IgD-negative memory B cell (primary cell): ENCODE data around the gene SERPINF2. TPM values are rescaled to one million over a fixed set of nuclear protein-coding genes. Genes with fewer than 3 reads are reported as not detected.
A peak's percentile ranks its signal among the peaks of the same experiment; 100 is the strongest.
"Not testable (repeated sequence)": the region's sequence is repeated elsewhere in the genome, so short reads cannot be mapped to it uniquely, and the experiment has no call there.

Experiments used
- H3K27ac Mint-ChIP-seq, 3 donors: one replicate each; pipeline ENCODE4 v1.8.0; 2020 to 2022; ENCODE audit warnings: mild to moderate bottlenecking in 3 of 3, mixed read lengths in 3 of 3, moderate library complexity in 1 of 3
- H3K27me3 Mint-ChIP-seq: one replicate; pipeline ENCODE4 v1.8.0; 2021; ENCODE audit warnings: mixed read lengths
- H3K36me3 Mint-ChIP-seq: one replicate; pipeline ENCODE4 v1.8.0; 2020; ENCODE audit warnings: mild to moderate bottlenecking, mixed read lengths
- H3K4me1 Mint-ChIP-seq, 3 donors: one replicate each; pipeline ENCODE4 v1.8.0; 2020 to 2022; ENCODE audit warnings: mixed read lengths in 3 of 3, mild to moderate bottlenecking in 1 of 3
- H3K4me3 Mint-ChIP-seq, 4 donors: one replicate each; pipeline ENCODE4 v1.8.0; 2020 to 2022; ENCODE audit warnings: mild to moderate bottlenecking in 4 of 4, mixed read lengths in 4 of 4, moderate library complexity in 3 of 4
- H3K9me3 Mint-ChIP-seq, 3 donors: one replicate each; pipeline ENCODE4 v1.8.0; 2020 to 2021; ENCODE audit warnings: mixed read lengths in 3 of 3, mild to moderate bottlenecking in 1 of 3
- polyA plus RNA-seq: library from polyadenylated mRNA; unstranded; fragments of 300-500 nt; fragmentation: Illumina TruSeq; gene quantifications from one replicate; pipeline ENCODE4 v1.2.3, GENCODE V29; 2021

The SERPINF2 gene
- polyA plus RNA-seq, 1 donor from 2014 or later = 1.2 TPM

GRCh38 chr17:1713160-1713877 is 29.4 kb upstream of the SERPINF2 start:
- Mint-ChIP-seq H3K4me1 (peaks cover 13 to 22% (median 13%) of the 10 kb centered on the region in 3 donors), H3K27ac (peak overlapping the region in 1 of 3 donors; percentile 77), H3K27me3 (peaks cover 20% of the 10 kb centered on the region), H3K9me3 (no peaks in the 10 kb centered on the region), H3K4me3 (peak overlapping the region in 2 of 4 donors; percentile 66 to 75), H3K36me3 (no peaks in the 10 kb centered on the region)

GRCh38 chr17:1713878-1714426 is 28.7 kb upstream of the SERPINF2 start:
- Mint-ChIP-seq H3K27me3 (peaks cover 16% of the 10 kb centered on the region), H3K4me3 (peak overlapping the region in 2 of 4 donors; percentile 44 to 75), H3K36me3 (no peaks in the 10 kb centered on the region), H3K4me1 (peaks cover 13 to 22% (median 13%) of the 10 kb centered on the region in 3 donors), H3K27ac (peak overlapping the region in 1 of 3 donors; percentile 77), H3K9me3 (no peaks in the 10 kb centered on the region)

DNA sequence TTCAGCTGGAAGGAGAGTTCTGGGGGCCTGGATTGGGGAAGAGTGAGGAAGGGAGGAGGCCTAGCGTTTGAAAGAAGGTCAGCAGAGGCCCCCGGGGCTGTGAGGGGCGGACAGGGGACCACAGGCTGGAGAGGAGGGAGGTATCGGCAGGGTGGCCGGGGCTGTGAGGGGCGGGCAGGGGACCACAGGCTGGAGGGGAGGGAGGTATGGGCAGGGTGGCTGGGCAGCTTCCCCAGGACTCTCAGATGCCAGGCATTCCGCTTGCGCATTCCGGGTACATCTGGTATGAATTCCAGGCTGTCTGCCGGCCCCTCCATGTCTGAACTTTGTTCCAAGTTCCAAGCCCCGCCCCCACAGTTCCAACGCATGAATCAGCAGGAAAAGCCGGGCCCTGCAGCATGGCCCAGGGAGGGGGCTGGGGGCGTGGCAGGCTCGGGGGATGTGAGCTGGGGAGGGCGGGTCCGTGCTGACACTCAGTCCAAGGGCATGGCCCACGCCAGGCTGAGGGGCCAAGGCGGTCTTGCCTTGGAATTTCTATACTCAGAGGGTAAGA is 28.2 kb upstream of the SERPINF2 start:
- H3K4me3 Mint-ChIP-seq = peak overlapping the region; percentile 44 to 76 (median 70)
- H3K36me3 Mint-ChIP-seq = no peaks in the 10 kb centered on the region
- no peaks in the 10 kb centered on the region for H3K9me3 Mint-ChIP-seq
- H3K27me3 Mint-ChIP-seq = peaks cover 16% of the 10 kb centered on the region
- H3K27ac Mint-ChIP-seq = peak overlapping the region in 1 of 3 donors; percentile 77
- H3K4me1 Mint-ChIP-seq = peaks cover 13 to 22% (median 13%) of the 10 kb centered on the region in 3 donors

GRCh38 chr17:1714980-1715802 is 27.5 kb upstream of the SERPINF2 start:
- peaks cover 16% of the 10 kb centered on the region for H3K27me3 Mint-ChIP-seq
- peak overlapping the region; percentile 65 to 98 (median 82) for H3K4me3 Mint-ChIP-seq
- H3K27ac Mint-ChIP-seq = peak overlapping the region in 1 of 3 donors; percentile 22
- H3K36me3 Mint-ChIP-seq = no peaks in the 10 kb centered on the region
- peaks cover 13 to 22% (median 13%) of the 10 kb centered on the region in 3 donors for H3K4me1 Mint-ChIP-seq
- no peaks in the 10 kb centered on the region for H3K9me3 Mint-ChIP-seq

- Mint-ChIP-seq H3K9me3 (no peaks in the 10 kb centered on the region), H3K27ac (peak overlapping the region in 1 of 3 donors; percentile 99), H3K27me3 (peaks cover 13% of the 10 kb centered on the region), H3K36me3 (no peaks in the 10 kb centered on the region), H3K4me3 (peak overlapping the region; percentile 89 to 98 (median 96)), H3K4me1 (peaks cover 14 to 22% (median 14%) of the 10 kb centered on the region in 3 donors)
These were observed 26.9 kb upstream of the SERPINF2 start for GRCh38 chr17:1715803-1716075.

DNA sequence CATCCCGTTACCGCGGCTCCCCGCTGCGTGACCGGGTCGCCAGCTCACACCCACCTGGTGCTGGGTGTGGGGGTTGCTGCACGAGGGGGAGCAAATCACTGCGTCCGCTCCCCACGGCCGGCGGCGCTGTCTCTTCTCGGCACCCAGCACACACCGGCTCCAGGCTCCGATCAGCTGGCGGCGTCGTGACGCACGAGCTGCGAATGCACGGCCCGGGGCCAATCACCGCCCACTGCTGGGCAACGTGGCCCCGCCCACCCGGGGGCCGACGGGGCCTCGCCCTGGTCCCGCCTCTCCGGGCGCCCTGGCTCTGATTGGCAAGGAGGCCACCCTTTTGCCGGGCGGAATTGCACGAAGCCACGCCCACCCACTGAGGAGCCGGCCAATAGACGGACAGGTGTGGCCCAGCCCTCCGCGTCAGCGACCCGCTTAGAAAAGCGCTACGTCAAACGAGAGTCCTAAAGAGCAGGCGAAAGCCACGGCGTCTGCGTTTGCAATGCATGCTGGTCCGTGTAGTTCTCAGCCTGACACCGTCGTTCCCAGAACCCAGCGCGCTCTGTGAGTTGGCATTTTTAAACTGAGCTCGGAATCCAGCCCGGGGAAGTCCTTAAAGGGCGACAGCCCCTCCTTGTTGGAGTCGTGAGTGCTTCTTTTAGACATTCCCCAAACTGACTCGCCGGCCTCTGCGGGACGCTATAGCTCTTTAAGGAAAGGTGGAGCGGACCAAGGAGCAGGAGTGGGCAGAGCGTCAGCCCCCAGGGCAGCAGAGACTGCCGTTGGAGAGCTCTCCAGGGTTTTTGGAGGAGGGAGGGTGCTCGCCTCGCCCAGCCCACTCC is 26.4 kb upstream of the SERPINF2 start:
- Mint-ChIP-seq H3K4me3 (peak overlapping the region; percentile 89 to 98 (median 96)), H3K9me3 (no peaks in the 10 kb centered on the region), H3K36me3 (no peaks in the 10 kb centered on the region), H3K4me1 (peaks cover 16 to 19% (median 16%) of the 10 kb centered on the region in 3 donors), H3K27ac (peak overlapping the region; percentile 94 to 99 (median 96)), H3K27me3 (peaks cover 8% of the 10 kb centered on the region)

GRCh38 chr17:1716912-1717695 is 25.6 kb upstream of the SERPINF2 start:
- Mint-ChIP-seq H3K9me3 (no peaks in the 10 kb centered on the region), H3K36me3 (no peaks in the 10 kb centered on the region), H3K4me1 (peaks cover 14 to 18% (median 16%) of the 10 kb centered on the region in 3 donors), H3K27ac (peak overlapping the region; percentile 94 to 99 (median 96)), H3K4me3 (peak overlapping the region; percentile 89 to 98 (median 96)), H3K27me3 (peaks cover 8% of the 10 kb centered on the region)

DNA sequence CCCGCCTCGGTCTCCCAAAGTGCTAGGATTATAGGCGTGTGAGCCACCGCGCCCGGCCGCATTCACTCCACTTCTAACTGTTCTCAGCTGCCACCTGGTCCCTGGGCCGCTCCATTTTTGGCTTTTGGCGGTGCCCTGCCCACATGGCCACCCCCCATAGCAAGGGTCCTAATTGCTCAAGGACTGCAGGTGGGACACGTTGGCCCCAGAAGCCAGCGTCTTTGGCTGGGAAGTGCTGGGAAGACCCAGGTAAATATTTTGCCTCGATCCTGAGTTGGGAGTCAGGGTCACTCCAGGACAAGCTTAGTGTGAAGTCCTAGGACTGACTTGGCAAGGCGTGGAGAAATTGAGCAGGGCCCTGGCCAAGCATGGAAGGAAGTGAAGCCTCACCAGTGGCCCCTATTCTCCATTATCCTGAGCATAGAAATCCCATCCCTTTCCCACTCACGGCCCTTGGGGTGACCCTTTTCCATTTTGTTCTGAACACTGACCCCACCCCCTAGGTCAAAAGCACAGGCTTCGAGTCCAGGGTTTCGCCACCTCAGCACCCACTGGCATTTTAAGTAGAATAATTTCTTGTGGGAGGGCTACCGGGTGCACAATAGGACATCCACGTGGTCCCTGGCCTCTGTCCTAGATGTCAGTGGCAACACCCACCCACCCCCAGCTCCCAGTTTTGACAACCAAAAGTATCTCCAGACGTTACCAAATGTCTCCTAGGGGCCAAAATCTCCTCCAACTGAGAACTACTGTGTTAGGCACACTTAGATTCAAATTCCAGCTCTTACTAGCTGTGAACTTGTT is 24.1 kb upstream of the SERPINF2 start:
- Mint-ChIP-seq H3K9me3 (no peaks in the 10 kb centered on the region), H3K27ac (no peak overlapping the region), H3K36me3 (peaks cover 2% of the 10 kb centered on the region), H3K27me3 (peaks cover 6% of the 10 kb centered on the region), H3K4me3 (peak overlapping the region in 2 of 4 donors; percentile 50 to 57), H3K4me1 (peaks cover 21 to 25% (median 22%) of the 10 kb centered on the region in 3 donors)

GRCh38 chr17:1720856-1721386 is 21.8 kb upstream of the SERPINF2 start:
- H3K27ac Mint-ChIP-seq = peak overlapping the region; percentile 78 to 99 (median 96)
- H3K36me3 Mint-ChIP-seq = peaks cover 2% of the 10 kb centered on the region
- no peaks in the 10 kb centered on the region for H3K9me3 Mint-ChIP-seq
- H3K4me3 Mint-ChIP-seq = peak overlapping the region in 3 of 4 donors; percentile 38 to 69 (median 60)
- no peaks in the 10 kb centered on the region for H3K27me3 Mint-ChIP-seq
- H3K4me1 Mint-ChIP-seq = peaks cover 21 to 28% (median 27%) of the 10 kb centered on the region in 3 donors

DNA sequence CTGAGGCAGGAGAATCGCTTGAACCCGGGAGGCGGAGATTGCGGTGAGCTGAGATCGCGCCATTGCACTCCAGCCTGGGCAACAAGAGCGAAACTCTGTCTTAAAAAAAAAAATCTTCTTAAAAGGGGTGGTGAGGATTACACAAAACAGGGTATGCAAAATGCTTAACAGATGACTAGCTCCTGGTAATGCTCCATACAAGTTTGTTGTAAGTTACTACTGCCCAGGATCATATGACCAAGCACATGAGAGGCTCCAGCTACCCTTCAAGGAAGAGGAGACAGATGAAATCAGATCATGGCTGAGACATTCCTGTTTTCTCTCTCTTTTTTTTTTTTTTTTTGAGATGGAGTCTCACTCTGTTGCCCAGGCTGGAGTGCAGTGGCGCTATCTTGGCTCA is 20.6 kb upstream of the SERPINF2 start:
- Mint-ChIP-seq H3K4me1 (peaks cover 16 to 26% (median 25%) of the 10 kb centered on the region in 3 donors), H3K4me3 (peak overlapping the region in 3 of 4 donors; percentile 86 to 92 (median 92)), H3K27ac (peak overlapping the region; percentile 96 to 99 (median 97))
- not testable (repeated sequence) for H3K27me3 Mint-ChIP-seq, H3K9me3 Mint-ChIP-seq, H3K36me3 Mint-ChIP-seq

GRCh38 chr17:1724351-1724868 is 18.3 kb upstream of the SERPINF2 start, which contains the start of gene WDR81:
Gene WDR81 (plus strand): TSS chr17:1724704. CDS start chr17:1724960, 256 bp downstream.
- Mint-ChIP-seq H3K4me3 (peak within 1 kb of the TSS; percentile 80 to 93 (median 88)), H3K36me3 (peaks cover 2% of the 10 kb centered on the region), H3K27ac (peak within 1 kb of the TSS; percentile 96 to 99 (median 97)), H3K4me1 (peaks cover 12 to 27% (median 22%) of the 10 kb centered on the region in 3 donors), H3K27me3 (no peaks in the 10 kb centered on the region), H3K9me3 (no peaks in the 10 kb centered on the region)

- Mint-ChIP-seq H3K36me3 (peaks cover 2% of the 10 kb centered on the region), H3K27ac (peak overlapping the region; percentile 27 to 89 (median 78)), H3K4me3 (peak overlapping the region; percentile 76 to 89 (median 81)), H3K27me3 (no peaks in the 10 kb centered on the region), H3K4me1 (peaks cover 12 to 32% (median 26%) of the 10 kb centered on the region in 3 donors), H3K9me3 (no peaks in the 10 kb centered on the region)
These were observed 17.6 kb upstream of the SERPINF2 start for GRCh38 chr17:1724869-1725641.
